ENCODE measurements around the gene TPST2.

- TF ChIP-seq POLR2AphosphoS5 (IDR thresholded peaks at IDR 0.05; ENCODE audit: low read depth, low read length) (no peak), POLR2A (IDR thresholded peaks at IDR 0.05; ENCODE audit: low read depth, low read length) (no peak), SPI1 (IDR thresholded peaks at IDR 0.05; ENCODE audit: low read depth, low read length) (peak; percentile 83), TAF1 (IDR thresholded peaks at IDR 0.05; ENCODE audit: low read depth, low read length) (no peak)
Measured at GRCh38 chr22:26479792-26480610, 109.9 kb downstream of the TPST2 start.
